Measurements from ENCODE around the gene HOXD10.

The HOXD10 gene

GRCh38 chr2:176147800-176148496 is 31.4 kb downstream of the HOXD10 start:
- Histone ChIP-seq H3K4me2 (ENCODE audit: low read depth, low read length) (no peak overlapping the region), H3K36me3 (replicated peaks; ENCODE audit: insufficient read depth, low read length) (no peaks in the 10 kb centered on the region), H3K9me3 (replicated peaks; ENCODE audit: insufficient read depth, low read length) (no peaks in the 10 kb centered on the region), H3K27ac (ENCODE audit: low read length) (no peak overlapping the region), H3K79me2 (ENCODE audit: low read length) (no peaks in the 10 kb centered on the region), H3K27me3 (replicated peaks; ENCODE audit: insufficient read depth, low read length) (peaks cover 15% of the 10 kb centered on the region), H2AFZ (ENCODE audit: low read length) (no peak overlapping the region), H3K4me1 (ENCODE audit: low read length) (no peaks in the 10 kb centered on the region), H3K4me3 (ENCODE audit: low read length) (no peak overlapping the region), H3K9ac (ENCODE audit: low read length) (no peak overlapping the region), H3K9me2 (replicated peaks; ENCODE audit: insufficient read depth, low read length) (no peaks in the 10 kb centered on the region), H3F3A (ENCODE audit: insufficient read depth, low read length) (no peaks in the 10 kb centered on the region), H4K20me1 (ENCODE audit: insufficient read depth, low read length) (no peaks in the 10 kb centered on the region)
- TF ChIP-seq CTCF (IDR thresholded peaks at IDR 0.05; ENCODE audit: low read length): no peak
- no peak for TF ChIP-seq EZH2phosphoT487 (IDR thresholded peaks at IDR 0.05; ENCODE audit: low read length)
- TF ChIP-seq EZH2 (optimal IDR thresholded peaks at IDR 0.05; ENCODE audit: low read depth, low read length): no peak
- no peak for DNase-seq

- H3K27ac ChIP-seq (ENCODE audit: low read length): no peak overlapping the region
- H3K9me2 ChIP-seq (replicated peaks; ENCODE audit: insufficient read depth, low read length): no peaks in the 10 kb centered on the region
- no peaks in the 10 kb centered on the region for H4K20me1 ChIP-seq (ENCODE audit: insufficient read depth, low read length)
- H3K9me3 ChIP-seq (replicated peaks; ENCODE audit: insufficient read depth, low read length): no peaks in the 10 kb centered on the region
- H3K4me1 ChIP-seq (ENCODE audit: low read length): no peaks in the 10 kb centered on the region
- H3K79me2 ChIP-seq (ENCODE audit: low read length): no peaks in the 10 kb centered on the region
- H3K36me3 ChIP-seq (replicated peaks; ENCODE audit: insufficient read depth, low read length): no peaks in the 10 kb centered on the region
- TF ChIP-seq EZH2phosphoT487 (IDR thresholded peaks at IDR 0.05; ENCODE audit: low read length) (no peak), CTCF (IDR thresholded peaks at IDR 0.05; ENCODE audit: low read length) (no peak), EZH2 (optimal IDR thresholded peaks at IDR 0.05; ENCODE audit: low read depth, low read length) (no peak)
- peaks cover 15% of the 10 kb centered on the region for H3K27me3 ChIP-seq (replicated peaks; ENCODE audit: insufficient read depth, low read length)
- H3K9ac ChIP-seq (ENCODE audit: low read length): no peak overlapping the region
- H3K4me2 ChIP-seq (ENCODE audit: low read depth, low read length): no peak overlapping the region
- DNase-seq: no peak
- H3F3A ChIP-seq (ENCODE audit: insufficient read depth, low read length): no peaks in the 10 kb centered on the region
- no peak overlapping the region for H2AFZ ChIP-seq (ENCODE audit: low read length)
- no peak overlapping the region for H3K4me3 ChIP-seq (ENCODE audit: low read length)
Observed at GRCh38 chr2:176148751-176149421, 32.3 kb downstream of the HOXD10 start.

DNA sequence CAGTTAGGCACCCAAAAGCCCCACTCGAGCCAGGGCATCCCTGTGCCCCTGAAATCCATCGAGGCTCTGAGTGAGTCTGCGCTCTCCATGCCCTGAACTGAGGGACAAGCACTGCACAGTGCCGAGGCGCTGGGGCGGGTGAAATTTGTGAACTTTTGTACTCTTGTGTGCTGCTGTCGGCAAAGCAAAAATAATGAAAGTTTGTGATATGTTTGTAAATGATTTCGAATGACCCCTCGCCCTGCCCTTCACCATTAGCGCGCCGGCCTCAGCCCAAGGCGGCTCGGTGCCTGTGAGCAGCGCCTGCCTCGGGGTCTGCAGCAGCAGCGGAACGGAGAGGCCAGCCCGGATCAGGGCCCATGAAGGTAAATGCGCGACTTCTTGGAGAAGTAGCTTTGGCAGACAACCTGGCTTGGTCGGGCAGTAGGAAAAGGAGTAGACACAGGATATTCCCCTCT is 32.9 kb downstream of the HOXD10 start:
- Histone ChIP-seq H4K20me1 (ENCODE audit: insufficient read depth, low read length) (no peaks in the 10 kb centered on the region), H3K9me3 (replicated peaks; ENCODE audit: insufficient read depth, low read length) (no peaks in the 10 kb centered on the region), H2AFZ (ENCODE audit: low read length) (no peak overlapping the region), H3K36me3 (replicated peaks; ENCODE audit: insufficient read depth, low read length) (no peaks in the 10 kb centered on the region), H3K9ac (ENCODE audit: low read length) (no peak overlapping the region), H3K4me3 (ENCODE audit: low read length) (no peak overlapping the region), H3F3A (ENCODE audit: insufficient read depth, low read length) (no peaks in the 10 kb centered on the region), H3K27ac (ENCODE audit: low read length) (no peak overlapping the region), H3K9me2 (replicated peaks; ENCODE audit: insufficient read depth, low read length) (no peaks in the 10 kb centered on the region), H3K27me3 (replicated peaks; ENCODE audit: insufficient read depth, low read length) (peaks cover 15% of the 10 kb centered on the region), H3K4me1 (ENCODE audit: low read length) (no peaks in the 10 kb centered on the region), H3K4me2 (ENCODE audit: low read depth, low read length) (no peak overlapping the region), H3K79me2 (ENCODE audit: low read length) (no peaks in the 10 kb centered on the region)
- DNase-seq: no peak
- TF ChIP-seq EZH2phosphoT487 (IDR thresholded peaks at IDR 0.05; ENCODE audit: low read length): no peak
- no peak for TF ChIP-seq CTCF (IDR thresholded peaks at IDR 0.05; ENCODE audit: low read length)
- no peak for TF ChIP-seq EZH2 (optimal IDR thresholded peaks at IDR 0.05; ENCODE audit: low read depth, low read length)
